Epidermal melanocyte (primary cell): ENCODE results near the gene GALNT1.

Source experiments
- DNase-seq: peaks from one replicate; pipeline ENCODE4 v3.0.0; 2011; ENCODE audit warnings: low spot score; ENCODE audit not compliant: insufficient read length

The GALNT1 gene

DNA sequence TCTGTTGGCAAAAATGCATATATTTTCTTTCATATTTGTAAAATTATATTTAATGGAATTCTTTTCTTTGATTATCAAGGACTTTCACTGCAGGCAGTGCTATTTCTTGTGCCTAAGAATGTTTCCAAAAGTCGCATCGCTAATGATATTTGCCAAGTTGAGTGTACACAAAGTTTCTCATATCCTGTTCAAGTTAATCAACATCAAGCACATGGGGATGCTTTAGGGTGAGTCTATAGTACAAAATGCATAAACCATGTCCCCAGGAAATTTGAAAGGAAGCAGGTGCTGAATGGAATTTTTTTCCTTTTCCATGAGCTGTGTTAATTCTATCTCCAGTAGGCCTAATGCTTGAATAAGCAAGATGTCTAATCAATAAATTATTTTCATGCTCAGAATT is 129.7 kb downstream of the GALNT1 start:
- no peak for DNase-seq

DNA sequence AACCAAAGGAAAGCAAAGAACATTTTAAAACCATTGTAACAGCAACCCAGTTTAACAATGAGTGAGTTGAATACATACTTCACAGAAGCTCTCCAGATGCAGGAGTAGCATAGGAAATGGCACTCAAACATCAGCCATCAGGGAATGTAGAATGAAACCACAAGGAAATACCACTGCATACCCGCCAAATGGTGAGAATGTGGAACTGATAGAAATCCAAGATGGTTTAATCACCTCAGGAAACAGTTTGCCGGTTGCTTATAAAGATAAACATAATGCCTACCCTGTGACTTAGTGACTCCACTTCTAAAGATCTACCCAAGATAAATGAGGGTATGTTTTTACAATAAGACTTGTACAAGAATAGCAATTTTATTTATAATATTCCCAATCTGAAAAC is 132.0 kb downstream of the GALNT1 start:
- DNase-seq = peak; percentile 23

- DNase-seq = no peak
These were observed 133.0 kb downstream of the GALNT1 start for GRCh38 chr18:35714539-35714938.

GRCh38 chr18:35715139-35715538 is 133.6 kb downstream of the GALNT1 start:
- no peak for DNase-seq

GRCh38 chr18:35716169-35716831 is 134.8 kb downstream of the GALNT1 start:
- no peak for DNase-seq

DNA sequence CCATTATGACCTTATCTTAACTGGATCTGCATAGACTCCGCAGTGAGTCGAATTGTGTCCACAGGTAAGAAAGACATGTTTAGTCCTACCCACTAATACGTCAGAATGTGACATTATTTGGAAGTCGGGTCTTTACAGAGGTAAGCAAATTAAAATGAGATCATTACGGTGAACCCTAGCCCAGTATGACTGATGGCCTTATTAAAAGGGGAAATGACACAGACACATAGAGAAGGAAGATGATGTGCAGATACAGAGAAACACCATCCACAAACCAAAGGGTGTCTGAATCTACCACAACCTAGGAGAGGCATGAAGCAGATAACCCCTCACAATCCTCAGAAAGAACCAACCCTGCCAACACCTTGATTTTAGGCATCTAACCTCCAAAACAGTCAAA is 135.6 kb downstream of the GALNT1 start:
- no peak for DNase-seq

DNA sequence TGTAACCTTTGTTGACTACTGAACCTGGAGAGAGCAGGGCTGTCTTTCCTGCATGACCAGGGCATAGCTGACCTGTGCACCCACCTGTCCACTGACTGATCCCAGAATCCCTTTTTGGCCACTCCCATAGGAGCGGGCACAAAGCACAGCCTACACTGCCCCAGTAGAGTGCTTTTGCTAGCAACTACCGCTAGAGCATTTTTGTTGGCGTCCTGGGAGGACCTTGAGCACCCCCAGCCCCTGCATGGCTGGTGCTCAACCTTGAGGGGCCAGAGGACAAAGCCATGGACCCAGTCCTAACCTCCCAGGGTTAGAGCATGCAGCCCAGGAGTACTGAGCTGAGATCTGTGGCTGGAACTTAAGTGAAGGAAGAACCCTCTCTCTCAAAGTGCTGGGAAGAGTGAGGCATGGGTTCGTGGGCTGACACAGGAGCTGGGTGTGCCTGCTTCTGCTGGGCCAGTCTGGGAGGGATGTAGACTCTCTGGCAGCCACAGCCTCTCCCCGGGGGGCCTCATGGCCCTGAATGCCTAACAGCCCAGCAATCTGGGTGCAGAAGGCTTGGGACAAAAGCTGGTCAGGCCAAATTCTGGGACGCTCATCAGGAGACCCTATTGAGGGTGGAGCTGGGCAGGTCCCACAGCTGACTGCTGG is 140.0 kb downstream of the GALNT1 start:
- no peak for DNase-seq

DNA sequence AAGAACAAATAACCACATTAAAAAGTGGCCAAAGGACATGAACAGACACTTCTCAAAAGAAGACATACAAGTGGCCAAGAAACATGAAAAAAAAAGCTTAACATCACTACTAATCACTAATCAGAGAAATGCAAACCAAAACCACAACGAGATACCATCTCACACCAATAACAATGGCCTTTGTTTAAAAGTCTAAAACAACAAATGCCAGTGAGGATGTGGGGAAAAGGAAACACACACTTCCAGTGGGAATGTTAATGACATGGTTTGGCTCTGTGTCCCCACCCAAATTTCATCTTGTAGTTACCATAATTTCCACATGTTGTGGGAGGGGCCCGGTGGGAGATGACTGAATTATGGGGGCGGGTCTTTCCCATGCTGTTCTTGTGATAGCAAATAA is 147.1 kb downstream of the GALNT1 start:
- no peak for DNase-seq

GRCh38 chr18:35729991-35730668 is 148.6 kb downstream of the GALNT1 start:
- DNase-seq = no peak

- DNase-seq = no peak
These were observed 149.3 kb downstream of the GALNT1 start for GRCh38 chr18:35730691-35731370.

DNA sequence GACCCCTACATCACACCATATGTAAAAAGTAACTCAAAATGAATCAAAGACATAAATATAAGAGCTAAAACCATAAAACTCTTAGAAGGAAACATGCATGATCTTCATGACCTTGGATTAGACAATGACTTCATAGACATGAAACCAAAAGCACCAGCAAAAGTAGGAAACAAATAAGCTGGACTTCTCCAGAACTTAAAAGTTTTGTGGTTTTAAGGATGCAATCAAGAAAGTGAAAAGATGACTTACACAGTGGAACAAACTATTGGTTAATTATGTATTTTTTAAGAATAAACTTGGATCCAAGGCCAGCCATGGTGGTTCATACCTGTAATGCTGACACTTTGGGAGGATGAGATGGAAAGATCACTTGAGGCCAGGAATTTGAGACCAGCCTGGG is 150.2 kb downstream of the GALNT1 start:
- DNase-seq = no peak

GRCh38 chr18:35732162-35732561 is 150.6 kb downstream of the GALNT1 start:
- no peak for DNase-seq

- DNase-seq = peak; percentile 37
These were observed 151.1 kb downstream of the GALNT1 start for GRCh38 chr18:35732636-35733035.

DNA sequence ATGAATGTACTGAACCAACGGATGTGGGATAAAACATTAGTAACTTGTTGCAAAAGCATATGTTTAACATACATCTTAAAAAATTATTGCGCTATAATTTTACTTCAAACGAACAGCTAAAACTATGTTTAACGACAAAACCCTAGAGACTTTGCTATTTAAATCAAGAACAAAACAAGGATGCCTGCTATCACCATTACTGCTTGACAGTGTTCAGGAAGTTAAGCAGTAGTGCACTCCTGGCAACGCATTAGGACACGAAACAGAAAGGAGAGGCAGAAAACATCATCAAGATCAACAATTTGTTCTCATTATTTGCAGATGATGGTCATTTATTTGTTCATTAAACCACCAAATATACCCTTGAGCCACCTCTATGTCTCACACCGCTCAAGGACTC is 151.9 kb downstream of the GALNT1 start:
- no peak for DNase-seq

GRCh38 chr18:35736696-35737095 is 155.2 kb downstream of the GALNT1 start:
- DNase-seq = no peak

DNA sequence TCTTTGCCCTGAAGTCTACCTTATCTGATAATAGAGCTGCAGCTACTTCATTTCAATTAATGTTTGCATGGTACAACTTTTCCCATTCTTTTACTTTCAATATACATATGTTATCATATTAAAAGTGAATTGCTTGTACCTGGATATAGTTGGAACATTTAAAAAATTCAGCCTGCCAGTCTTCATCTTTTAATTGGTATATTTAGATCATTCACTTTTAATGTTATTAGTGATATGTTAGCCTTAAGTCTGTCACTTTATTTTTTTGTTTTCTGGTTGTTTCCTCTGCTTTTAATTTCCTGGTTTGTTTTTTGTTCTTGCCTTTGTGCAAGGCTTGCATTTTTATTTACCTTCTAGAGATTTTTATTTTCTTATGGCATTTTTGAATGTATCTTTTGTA is 158.2 kb downstream of the GALNT1 start:
- no peak for DNase-seq

GRCh38 chr18:35740656-35741055 is 159.1 kb downstream of the GALNT1 start:
- DNase-seq = no peak

- DNase-seq = no peak
These were observed 162.4 kb downstream of the GALNT1 start for GRCh38 chr18:35743916-35744315.

DNA sequence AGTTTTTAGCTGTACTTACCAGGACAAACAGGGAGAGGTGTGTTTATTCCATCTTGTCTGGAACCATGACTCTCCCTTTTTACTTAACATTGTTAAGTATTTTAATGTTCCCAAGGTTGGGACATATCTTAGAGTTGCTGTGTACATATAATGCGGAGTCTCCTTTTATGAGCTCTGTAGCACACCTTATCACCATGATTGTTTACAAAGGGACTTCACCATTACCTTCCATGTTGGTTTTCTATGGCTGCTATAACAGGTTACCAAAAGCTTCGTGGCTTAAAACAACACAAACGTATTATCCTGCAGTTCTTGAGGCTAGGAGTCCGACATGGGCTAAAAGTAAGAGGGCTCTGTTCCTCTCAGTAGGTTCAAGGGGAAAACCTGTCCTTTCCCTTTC is 164.3 kb downstream of the GALNT1 start:
- DNase-seq = no peak

DNA sequence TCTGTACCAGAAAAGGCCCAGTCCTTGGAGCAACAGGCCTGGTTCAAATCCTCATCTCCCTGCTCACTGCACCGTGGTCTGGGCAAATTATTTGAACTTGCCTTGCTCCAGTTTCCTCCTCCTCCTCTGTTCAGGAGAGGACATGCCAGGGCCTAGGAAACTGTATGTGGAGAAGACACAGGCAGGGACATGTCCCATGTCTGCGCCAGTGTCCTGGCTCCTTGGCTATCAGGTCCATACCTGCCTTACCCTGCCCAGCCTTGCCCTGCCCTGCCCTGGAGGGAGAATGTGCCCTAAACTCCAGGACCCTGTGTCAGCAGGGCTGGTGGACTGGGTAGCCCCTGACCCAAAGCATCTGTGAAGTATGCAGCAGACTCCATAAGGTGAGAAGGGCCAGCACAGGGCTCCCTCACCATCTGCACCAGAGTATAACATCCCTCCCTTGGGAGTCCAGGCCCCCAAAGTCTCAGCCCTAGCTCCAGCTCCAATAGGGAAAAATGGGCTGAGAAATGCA is 165.3 kb downstream of the GALNT1 start:
- no peak for DNase-seq

- DNase-seq = no peak
These were observed 166.4 kb downstream of the GALNT1 start for GRCh38 chr18:35747894-35748472.

DNA sequence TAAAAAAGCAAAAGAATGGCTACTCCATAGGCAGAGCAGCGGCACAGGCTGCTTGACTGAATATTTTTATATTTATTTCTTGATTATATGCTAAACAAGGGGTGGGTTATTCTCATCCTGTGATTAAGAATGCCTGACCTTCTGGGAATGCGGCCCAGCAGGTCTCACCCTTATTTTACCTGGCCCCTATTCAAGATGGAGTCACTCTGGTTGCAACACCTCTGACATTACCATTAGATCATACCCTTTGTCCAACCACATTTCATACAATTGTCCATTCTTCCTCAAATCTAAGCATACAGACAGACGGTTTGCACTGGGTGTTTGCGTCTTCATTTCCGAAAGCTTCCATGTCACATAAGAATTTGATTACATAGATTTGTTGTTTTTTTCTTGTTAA is 168.2 kb downstream of the GALNT1 start:
- DNase-seq = no peak
